GM12891 (cell line): Measurements from ENCODE around the gene GALM.
"Not testable (repeated sequence)": the region's sequence is repeated elsewhere in the genome, so short reads cannot be mapped to it uniquely, and the experiment has no call there.

Source experiments
- DNase-seq: peaks from one replicate; pipeline ENCODE4 v3.0.0; 2011; ENCODE audit warnings: low spot score; ENCODE audit not compliant: insufficient read length
- FAIRE-seq: peaks from 2 replicates; lab custom pipeline; 2011; peaks lifted over from hg19 to GRCh38; lab: Jason Lieb, UNC
- PAX5 ChIP-seq: IDR thresholded peaks from 2 replicates; pipeline ENCODE4 v1.6.1; 2011; ENCODE audit warnings: low read length, moderate library complexity, mild to moderate bottlenecking; ENCODE audit not compliant: insufficient read depth, severe bottlenecking
- POLR2A ChIP-seq: IDR thresholded peaks from 2 replicates; pipeline ENCODE4 v1.6.1; 2011; ENCODE audit warnings: low read depth, low read length, control low read depth
- POLR2AphosphoS5 ChIP-seq: IDR thresholded peaks from 2 replicates; pipeline ENCODE4 v1.6.1; 2011; ENCODE audit warnings: low read depth, low read length, control low read depth
- POU2F2 ChIP-seq: IDR thresholded peaks from 2 replicates; pipeline ENCODE4 v1.6.1; 2011; ENCODE audit warnings: low read depth, mild to moderate bottlenecking, control low read depth, low read length, moderate library complexity
- SPI1 ChIP-seq: IDR thresholded peaks from 2 replicates; pipeline ENCODE4 v1.6.1; 2011; ENCODE audit warnings: low read depth, low read length, control low read depth
- TAF1 ChIP-seq: IDR thresholded peaks from 2 replicates; pipeline ENCODE4 v1.6.1; 2011; ENCODE audit warnings: low read depth, low read length, control low read depth

GALM gene

DNA sequence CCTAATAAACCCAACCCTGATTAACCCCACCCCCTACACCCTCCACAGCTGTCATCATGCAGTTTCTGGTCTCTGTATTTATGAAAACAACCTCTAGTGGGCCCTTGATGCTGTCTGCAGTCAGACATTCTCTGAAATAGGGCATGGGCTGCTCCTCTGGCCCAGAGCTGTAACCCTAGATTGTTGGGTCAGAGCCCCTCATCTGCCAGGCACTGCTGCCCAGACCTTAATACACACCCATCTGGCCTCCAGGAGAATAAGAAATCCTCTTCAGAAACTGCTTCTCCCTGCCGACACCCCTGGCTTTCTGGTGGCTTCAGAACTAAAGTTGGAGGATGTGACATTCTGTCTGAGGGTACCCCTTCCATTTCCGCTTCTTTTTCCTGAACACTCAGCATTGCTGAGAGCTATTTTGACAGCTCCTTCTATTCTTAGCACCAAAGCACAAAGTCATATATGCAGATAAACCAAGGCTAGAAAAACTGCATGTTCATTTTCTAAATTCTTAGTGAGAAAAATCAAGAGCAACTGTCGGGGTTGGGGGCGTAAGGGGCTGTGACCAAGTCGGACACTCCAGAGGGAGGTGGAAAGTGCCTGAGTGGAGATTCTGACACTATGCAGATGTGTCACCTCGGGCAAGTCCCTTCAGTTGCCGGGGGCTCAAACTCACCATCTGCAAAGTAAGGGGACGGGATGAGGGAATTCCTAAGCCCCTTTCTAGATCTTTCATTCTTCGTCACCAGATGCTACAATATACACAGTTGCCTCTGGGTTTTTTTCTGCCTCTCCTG is 56.6 kb downstream of the GALM start:
- DNase-seq: no peak
- FAIRE-seq: peak; percentile 23
- TF ChIP-seq PAX5 (no peak), POU2F2 (peak; percentile 74; the same call in 1 of the 2 replicates)

DNA sequence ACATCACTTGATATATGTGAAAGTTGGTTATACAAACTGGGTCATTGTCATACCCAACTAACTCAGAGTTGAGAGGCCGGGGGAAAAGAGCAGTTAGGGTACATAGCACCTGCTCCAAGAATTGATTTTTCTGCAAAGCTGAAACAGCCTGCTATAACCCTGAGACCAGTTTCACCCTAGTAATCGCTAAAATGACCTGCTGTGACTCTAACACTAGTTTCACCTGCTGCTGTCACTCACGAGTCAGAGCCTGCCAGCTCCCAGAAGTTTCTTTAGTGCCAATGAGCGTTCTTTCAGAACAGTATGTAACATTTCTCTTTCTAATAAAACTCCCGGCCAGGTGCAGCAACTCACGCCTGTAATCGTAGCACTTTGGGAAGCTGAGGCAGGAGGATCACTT is 57.3 kb downstream of the GALM start:
- DNase-seq: no peak
- no peak for FAIRE-seq
- no peak for TF ChIP-seq POLR2A
- no peak for TF ChIP-seq TAF1
- TF ChIP-seq POLR2AphosphoS5: no peak
- TF ChIP-seq SPI1: no peak
- no peak for TF ChIP-seq PAX5
- no peak for TF ChIP-seq POU2F2

DNA sequence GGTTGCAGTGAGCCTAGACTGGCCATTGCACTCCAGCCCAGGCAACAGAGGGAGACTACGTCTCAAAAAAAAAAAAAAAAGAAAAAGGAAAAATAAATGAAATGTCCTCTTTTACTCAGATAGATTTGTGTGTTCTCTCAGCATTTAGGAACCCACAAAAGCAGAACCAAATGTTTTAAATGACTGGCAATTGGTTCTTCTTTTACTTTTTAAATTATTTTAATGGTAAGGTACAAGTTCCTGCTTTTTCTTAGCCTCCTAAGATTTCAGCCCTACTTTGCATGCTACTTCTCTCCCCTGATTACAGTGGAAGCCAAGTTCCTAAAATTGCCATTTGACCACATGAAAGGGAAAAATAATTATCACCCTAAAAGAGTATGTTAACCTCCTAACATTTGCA is 61.7 kb downstream of the GALM start:
- DNase-seq (no peak), FAIRE-seq (no peak)
- TF ChIP-seq TAF1 (no peak), POLR2A (no peak), PAX5 (no peak), SPI1 (no peak), POU2F2 (no peak), POLR2AphosphoS5 (no peak)

- no peak for FAIRE-seq
- DNase-seq: no peak
- peak; percentile 64 for TF ChIP-seq SPI1
- no peak for TF ChIP-seq TAF1
Measured at GRCh38 chr2:38728694-38729093, 62.8 kb downstream of the GALM start.

DNA sequence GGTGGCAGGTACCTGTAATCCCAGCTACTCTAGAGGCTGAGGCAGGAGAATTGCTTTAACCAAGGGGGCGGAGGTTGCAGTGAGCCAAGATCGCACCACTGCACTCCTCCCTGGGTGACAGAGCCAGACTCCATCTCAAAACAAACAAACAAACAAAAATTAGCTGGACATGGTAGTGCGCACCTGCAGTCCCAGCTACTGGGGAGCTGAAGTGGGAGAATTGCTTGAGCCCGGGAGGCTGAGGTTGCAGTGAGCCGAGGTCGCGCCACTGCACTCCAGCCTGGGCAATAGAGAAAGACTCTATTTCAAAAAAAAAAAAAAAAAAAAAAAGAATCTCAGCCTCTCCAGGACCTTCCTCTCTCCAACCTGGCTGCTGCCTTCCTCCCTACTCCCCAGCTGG is 65.2 kb downstream of the GALM start:
- FAIRE-seq: no peak
- no peak for DNase-seq

DNA sequence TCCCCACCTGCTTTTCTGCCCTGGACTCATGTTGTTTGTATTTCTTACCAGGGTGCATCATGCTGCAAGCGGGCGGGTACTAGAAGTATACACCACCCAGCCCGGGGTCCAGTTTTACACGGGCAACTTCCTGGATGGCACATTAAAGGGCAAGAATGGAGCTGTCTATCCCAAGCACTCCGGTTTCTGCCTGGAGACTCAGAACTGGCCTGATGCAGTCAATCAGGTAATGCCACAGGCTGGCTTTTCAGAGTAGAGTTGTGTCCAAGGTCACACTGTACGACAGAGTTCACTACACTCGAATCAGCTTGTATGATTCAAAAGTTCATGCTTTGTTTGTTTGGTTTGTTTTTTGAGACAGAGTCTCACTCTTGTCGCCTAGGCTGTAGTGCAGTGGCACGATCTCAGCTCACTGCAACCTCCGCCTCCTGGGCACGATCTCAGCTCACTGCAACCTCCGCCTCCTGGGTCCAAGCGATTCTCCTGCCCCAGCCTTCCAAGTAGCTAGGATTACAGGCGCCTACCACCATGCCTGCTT is 65.8 kb downstream of the GALM start:
- no peak for DNase-seq
- FAIRE-seq: no peak
- TF ChIP-seq POLR2A: no peak
- TF ChIP-seq PAX5: no peak
- no peak for TF ChIP-seq SPI1
- no peak for TF ChIP-seq POLR2AphosphoS5
- TF ChIP-seq TAF1: no peak
- no peak for TF ChIP-seq POU2F2

More for the DNA sequence above, 65.2 kb downstream of the GALM start:
- TF ChIP-seq POU2F2 (no peak), SPI1 (no peak), PAX5 (no peak), TAF1 (no peak), POLR2A (no peak), POLR2AphosphoS5 (no peak)

DNA sequence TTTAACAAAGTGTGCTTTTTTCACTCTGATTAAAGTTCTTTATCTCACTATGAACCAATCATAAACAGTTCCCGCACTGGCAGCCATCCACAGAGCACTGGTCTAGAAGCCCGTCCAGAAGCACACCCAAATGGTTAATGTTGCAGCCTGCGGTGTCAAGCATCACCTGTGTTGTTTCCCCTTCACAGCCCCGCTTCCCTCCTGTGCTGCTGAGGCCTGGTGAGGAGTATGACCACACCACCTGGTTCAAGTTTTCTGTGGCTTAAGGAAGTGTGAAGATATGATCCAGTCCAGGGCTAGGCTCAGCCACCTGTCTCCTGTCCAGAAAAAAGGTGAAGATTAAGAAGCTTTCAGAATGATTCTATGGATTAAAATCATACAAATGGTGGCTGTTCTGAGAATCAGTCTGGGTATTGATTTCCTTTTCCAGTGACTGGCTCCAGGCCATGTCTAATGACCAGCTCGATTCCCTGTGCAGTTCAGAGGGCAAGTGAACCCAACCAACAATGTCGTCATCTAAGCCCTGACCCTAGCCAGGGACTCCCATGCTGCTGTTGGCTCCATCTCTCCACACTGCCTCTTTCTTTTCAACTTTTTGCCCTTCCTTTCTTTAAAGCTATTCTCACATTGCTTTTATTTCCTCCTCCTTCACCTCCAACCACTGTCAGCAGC is 67.5 kb downstream of the GALM start:
- FAIRE-seq: peak; percentile 28
- no peak for TF ChIP-seq POLR2A
- TF ChIP-seq PAX5: no peak
- no peak for TF ChIP-seq SPI1
- TF ChIP-seq TAF1: no peak
- TF ChIP-seq POU2F2: no peak
- no peak for TF ChIP-seq POLR2AphosphoS5
- no peak for DNase-seq

DNA sequence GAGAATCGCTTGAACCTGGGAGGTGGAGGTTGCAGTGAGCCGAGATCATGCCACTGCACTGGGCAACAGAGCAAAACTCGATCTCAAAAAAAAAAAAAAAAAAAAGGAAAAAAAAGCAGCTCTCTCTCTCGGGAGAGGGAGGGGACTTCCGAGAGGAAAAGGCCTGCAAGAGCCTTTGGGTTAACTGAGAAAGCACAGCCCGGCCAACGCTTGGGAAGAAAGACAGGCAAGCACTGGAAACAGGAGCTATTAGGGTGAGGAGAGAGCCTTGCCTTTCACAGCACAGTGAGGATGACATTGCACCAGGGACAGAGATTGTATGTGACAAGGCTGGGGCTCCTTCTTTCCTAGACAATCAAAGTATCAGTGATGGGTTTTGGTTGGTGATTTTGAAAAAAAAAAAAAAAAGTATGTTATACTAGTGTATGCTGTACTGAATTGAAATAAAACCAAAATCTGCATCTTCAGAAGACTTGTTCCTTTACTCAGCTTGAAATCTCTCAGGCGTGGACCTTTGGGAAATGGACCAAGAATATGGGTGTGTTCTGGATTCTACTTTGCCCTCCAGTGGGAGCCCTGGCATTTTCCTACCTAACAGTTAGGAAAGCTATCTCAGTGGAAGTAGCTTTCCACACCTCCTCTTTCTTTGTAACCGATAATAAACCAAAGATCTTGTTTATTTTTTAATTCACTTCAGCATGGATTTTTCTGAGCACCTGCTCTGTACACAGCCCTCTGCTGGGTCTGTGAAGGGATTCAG is 68.6 kb downstream of the GALM start:
- no peak for TF ChIP-seq PAX5
- TF ChIP-seq TAF1: no peak
- no peak for TF ChIP-seq POLR2A
- no peak for TF ChIP-seq POLR2AphosphoS5
- no peak for TF ChIP-seq POU2F2
- TF ChIP-seq SPI1: no peak
- FAIRE-seq: no peak
- DNase-seq: no peak

- TF ChIP-seq POLR2A: no peak
- no peak for TF ChIP-seq POLR2AphosphoS5
- no peak for TF ChIP-seq TAF1
- no peak for TF ChIP-seq SPI1
- no peak for TF ChIP-seq POU2F2
- DNase-seq: no peak
- no peak for FAIRE-seq
Measured at GRCh38 chr2:38735999-38736320, 70.0 kb downstream of the GALM start.

DNA sequence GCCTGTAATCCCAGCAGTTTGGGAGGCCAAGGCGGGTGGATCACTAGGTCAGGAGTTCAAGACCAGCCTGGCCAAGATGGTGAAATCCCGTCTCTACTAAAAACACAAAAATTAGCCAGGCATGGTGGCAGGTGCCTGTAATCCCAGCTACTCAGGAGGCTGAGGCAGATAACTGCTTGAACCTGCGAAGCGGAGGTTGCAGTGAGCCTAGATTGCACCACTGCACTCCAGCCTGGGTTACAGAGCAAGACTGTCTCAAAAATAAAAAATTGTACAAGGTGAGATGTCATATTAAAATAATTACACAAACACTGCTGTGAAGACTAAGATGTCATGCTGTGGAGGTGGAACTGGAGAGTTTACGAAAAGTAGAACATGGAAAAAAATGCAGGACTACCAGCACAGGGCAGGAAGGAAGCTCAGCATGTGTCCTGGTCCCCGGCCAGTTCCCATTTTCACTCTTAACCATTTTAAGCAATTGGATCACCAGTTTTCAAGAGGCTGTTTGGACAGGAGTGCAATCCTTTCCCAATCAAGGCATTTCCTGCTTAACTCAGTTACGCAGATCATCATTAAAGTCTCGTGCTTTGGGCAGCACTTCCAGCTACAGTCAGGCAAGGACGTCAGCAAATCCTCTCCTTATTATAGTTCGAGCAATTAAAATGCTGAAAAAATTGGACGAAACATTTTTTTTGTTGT is 71.2 kb downstream of the GALM start:
- not testable (repeated sequence) for DNase-seq, FAIRE-seq
